GM10248 (cell line): ENCODE data around the gene ZFP69B.

Experiments used
- CTCF ChIA-PET: fragments of 300-600 bp; sonication (Branson Sonifier 250); formaldehyde crosslinking; extraction: SDS; loops from one replicate; lab custom pipeline; 2021; ENCODE audit warnings: antibody characterized with exemption; lab: Yijun Ruan, JAX
- POLR2A ChIA-PET: fragments of 350-650 bp; sonication (Branson Sonifier 250); formaldehyde crosslinking; extraction: SDS; loops from one replicate; lab custom pipeline; 2020; ENCODE audit warnings: antibody characterized with exemption; lab: Yijun Ruan, JAX
- DNase-seq: peaks from one replicate; pipeline ENCODE4 v3.0.0; 2012; ENCODE audit errors: extremely low spot score
- TF ChIP-seq, protein P1 (sequence below): IDR thresholded peaks from 2 replicates; pipeline ENCODE4 v1.5.1; 2012; ENCODE audit warnings: mild to moderate bottlenecking, low read depth; ENCODE audit errors: extremely low read depth, missing control alignments, control extremely low read depth

ZFP69B gene

DNA sequence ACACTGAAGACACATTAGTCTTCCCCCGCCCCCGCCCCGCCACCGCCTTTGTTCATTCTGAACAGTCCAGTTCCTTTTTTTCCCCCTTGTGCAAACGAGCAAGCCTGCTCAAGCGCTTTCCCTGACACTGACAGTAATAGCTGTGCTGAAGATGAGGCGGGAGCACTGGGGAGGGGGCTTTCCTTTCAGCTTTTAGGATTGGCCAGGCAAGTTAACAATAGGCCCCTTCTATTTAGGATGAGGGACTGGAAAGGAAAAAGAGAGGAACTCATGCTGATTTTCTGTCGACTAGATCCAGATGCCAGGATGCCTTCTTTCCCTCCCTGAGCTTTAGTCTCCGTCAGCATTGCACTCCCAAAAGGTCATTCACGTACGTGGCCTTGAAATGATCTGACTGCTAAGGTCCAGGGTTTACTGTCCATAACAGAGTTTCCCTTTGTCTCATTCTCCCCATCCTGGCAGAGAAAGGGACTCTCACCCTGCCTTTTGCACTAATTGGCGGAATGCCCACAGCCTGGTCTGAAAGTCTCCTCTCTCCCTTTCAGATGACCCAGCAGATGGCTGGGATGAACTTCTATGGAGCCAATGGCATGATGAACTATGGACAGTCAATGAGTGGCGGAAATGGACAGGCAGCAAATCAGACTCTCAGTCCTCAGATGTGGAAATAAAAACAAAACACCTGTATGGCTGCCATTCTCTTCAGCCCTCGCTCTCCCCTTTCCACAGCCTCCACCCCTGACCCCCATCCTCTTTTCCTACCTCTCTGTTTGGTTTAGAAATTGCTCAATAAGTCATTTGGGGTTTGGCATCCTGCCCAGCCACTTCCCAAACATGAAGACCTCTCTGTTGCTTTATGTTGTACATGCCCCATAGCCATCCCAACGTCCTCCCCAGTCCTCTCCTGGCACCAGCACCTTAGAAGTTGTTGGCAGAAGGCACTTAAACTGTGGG lies 28.6 kb upstream of the ZFP69B start:
- ChIA-PET POLR2A (no interaction called here), CTCF (interaction anchor here (0.8 to 1.4 kb wide), 4 partner anchors 14 to 278 kb away, joined by 3 to 6 read pairs (median 4); partner anchors contain the start of gene ZNF684)
- no peak for DNase-seq
- TF ChIP-seq, protein P1, sequence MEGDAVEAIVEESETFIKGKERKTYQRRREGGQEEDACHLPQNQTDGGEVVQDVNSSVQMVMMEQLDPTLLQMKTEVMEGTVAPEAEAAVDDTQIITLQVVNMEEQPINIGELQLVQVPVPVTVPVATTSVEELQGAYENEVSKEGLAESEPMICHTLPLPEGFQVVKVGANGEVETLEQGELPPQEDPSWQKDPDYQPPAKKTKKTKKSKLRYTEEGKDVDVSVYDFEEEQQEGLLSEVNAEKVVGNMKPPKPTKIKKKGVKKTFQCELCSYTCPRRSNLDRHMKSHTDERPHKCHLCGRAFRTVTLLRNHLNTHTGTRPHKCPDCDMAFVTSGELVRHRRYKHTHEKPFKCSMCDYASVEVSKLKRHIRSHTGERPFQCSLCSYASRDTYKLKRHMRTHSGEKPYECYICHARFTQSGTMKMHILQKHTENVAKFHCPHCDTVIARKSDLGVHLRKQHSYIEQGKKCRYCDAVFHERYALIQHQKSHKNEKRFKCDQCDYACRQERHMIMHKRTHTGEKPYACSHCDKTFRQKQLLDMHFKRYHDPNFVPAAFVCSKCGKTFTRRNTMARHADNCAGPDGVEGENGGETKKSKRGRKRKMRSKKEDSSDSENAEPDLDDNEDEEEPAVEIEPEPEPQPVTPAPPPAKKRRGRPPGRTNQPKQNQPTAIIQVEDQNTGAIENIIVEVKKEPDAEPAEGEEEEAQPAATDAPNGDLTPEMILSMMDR: no peak

DNA sequence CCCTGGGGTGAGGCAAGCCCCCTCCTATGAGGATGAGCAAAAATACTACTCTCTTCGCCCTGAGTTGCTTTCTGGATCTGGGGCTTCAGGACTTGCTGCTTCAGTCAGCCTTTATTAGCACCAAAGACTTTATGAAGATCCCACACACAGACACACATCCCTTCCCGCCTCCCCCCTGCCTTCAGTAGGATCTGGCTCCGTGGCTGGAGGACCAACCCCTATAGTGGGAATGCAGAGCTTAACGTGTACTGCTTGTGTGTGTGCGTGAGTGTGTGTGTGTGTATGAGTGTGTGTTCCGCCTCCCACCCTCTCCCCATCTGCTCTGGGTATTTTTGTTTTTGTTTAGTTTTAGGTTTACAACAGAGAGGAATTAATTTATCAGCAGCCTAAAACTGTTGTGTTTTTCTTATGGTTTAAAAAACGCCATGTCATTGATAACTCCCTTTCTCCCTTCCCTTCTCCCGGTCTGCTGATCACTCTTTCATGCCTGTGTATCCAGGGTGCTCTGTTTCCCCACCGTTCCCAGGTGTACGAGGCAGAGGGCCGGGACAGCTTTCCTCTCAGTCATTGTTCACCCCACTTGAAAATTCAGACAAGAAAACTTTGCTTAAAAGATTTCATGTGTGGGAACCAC lies 27.5 kb upstream of the ZFP69B start:
- TF ChIP-seq, protein P1: no peak
- CTCF ChIA-PET: interaction anchor here (1.0 to 5.4 kb wide), 5 partner anchors 11 to 279 kb away, joined by 3 to 27 read pairs (median 4); no protein-coding TSS in a partner anchor
- no peak for DNase-seq
- POLR2A ChIA-PET: no interaction called here

DNA sequence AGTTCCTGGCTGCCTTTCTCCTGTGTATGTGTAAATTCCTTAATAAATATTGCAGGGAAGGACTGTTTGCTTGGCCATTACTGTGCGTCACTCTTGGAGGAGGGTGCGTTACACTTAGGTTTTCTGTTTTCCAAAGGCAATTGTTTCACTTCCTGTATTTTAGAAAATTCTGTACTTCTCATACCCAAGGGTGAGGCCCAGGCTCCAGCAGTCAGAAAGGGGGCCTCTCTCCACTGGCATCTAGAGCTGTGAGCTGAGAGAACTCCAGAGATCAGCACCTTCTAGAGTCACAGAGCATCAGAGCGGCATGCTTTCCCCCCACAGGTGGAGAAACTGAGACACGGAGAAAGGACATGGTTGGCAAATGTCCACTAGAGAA lies 27.0 kb upstream of the ZFP69B start:
- TF ChIP-seq, protein P1: no peak
- POLR2A ChIA-PET: no interaction called here
- CTCF ChIA-PET: interaction anchor here (1.0 to 5.4 kb wide), 6 partner anchors 11 to 279 kb away, joined by 3 to 27 read pairs (median 6); partner anchors contain the start of gene ZFP69B
- DNase-seq: no peak

DNA sequence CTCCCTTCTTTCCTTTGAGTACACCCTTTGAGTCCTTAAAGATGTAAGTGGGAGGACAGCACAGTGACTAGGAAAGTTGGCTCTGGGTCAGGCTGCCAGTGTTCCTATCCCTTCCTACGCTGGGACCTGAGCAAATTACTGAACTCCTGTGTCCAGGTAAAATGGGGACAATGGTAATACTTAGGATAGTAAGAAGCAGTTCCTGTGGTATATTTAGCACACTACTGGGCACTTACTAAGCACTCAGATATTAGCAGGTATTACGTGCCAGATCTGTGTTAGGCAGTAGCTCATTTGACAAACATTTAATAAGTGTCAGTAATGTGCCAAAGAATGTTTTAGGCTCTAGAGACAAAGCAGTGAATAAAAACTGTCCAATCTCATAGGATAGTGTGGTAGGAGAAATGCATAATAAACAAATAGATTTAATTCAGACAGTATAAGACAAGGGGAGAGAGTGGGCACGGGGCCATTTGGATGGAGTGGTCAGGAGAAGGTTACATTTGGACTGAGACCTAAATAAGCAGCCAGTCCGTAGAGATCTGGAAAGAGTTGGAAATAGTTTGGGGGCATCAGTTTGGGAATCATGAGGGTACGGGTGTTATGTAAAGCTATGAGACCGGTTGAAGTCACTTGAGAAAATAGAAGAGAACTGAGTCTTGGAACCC lies 26.2 kb upstream of the ZFP69B start:
- ChIA-PET CTCF (interaction anchor here (1.0 to 5.4 kb wide), 10 partner anchors 10 to 280 kb away, joined by 3 to 27 read pairs (median 6); partner anchors contain the start of gene ZFP69B), POLR2A (no interaction called here)
- TF ChIP-seq, protein P1: no peak
- DNase-seq: no peak

DNA sequence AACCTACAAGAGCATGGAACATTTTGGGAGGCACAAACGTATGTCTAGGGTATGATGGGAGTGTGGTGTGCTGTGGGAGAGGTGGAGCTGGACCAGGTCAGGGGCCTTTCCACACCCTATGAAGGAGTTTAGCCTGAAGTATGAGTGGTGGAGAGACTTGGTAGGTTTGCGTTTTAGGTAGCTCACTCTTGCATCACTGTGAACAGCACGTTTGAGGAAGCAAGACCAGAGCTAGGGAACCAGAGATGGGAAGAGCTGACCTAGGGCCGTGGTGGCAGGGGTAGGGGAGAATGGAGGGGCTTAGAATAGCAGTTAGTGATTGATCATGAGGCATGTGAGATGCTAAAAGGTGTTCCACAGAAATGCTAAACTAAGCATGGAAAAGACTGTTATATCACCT lies 25.1 kb upstream of the ZFP69B start:
- ChIA-PET POLR2A (interaction anchor here (0.6 to 1.0 kb wide), 2 partner anchors 9 to 178 kb away, joined by 3 to 4 read pairs; no protein-coding TSS in a partner anchor), CTCF (interaction anchor here (1.5 to 5.4 kb wide), 5 partner anchors 9 to 281 kb away, joined by 3 to 27 read pairs (median 10); no protein-coding TSS in a partner anchor)
- TF ChIP-seq, protein P1: no peak

DNA sequence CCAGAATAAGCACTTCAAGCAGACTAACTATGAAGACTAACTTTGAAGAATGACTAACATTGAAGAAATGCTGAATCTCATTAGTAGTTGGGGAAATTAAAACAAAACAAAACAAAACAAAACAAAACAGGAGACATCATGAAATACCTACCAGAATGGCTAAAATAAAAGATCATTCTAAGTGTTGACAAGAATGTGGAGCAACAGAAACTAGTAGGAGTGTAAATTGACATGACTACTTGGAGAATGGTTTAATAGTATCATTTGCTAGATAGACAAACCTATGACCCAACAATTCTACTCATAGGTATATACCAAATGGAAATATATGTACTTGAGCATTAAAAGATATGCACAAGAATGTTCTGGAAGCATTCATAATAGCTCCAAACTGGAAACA lies 18.9 kb upstream of the ZFP69B start:
- CTCF ChIA-PET: no interaction called here
- DNase-seq: no peak
- TF ChIP-seq, protein P1: no peak
- POLR2A ChIA-PET: no interaction called here

More for the DNA sequence above, 25.1 kb upstream of the ZFP69B start:
- no peak for DNase-seq
